ENCODE measurements around the gene GRK4. TPM values are rescaled to one million over a fixed set of nuclear protein-coding genes. Genes with fewer than 3 reads are reported as not detected.

GRK4 gene
- total and polyA plus RNA-seq, 11 donors = 4.9 to 12.0 (median 9.3) TPM

GRCh38 chr4:3039706-3040366 is 76.5 kb downstream of the GRK4 start:
- Histone ChIP-seq H3K27ac (no peak overlapping the region), H3K27me3 (no peaks in the 10 kb centered on the region), H3K4me1 (peaks cover 0 to 46% (median 25%) of the 10 kb centered on the region in 12 donors), H3K36me3 (no peaks in the 10 kb centered on the region), H3K4me3 (no peak overlapping the region), H3K9me3 (no peaks in the 10 kb centered on the region)
- intact Hi-C loops (cut with DNase I) = loop anchor here in 7 of 10 donors (5.0 to 10.0 kb wide), 5 partner anchors 63 to 278 kb away; partner anchors contain the start of genes GRK4 (in 2 of the 7) and NOP14 (in 2 of the 7)
- WGBS, 4 donors = 87 to 91% (median 89%) methylated on average over 8 of the region's 8 CpGs
- TF ChIP-seq CTCF (IDR thresholded peaks at IDR 0.05) (no peak), POLR2A (IDR thresholded peaks at IDR 0.05) (no peak)
- ATAC-seq (no peak), DNase-seq (no peak)

GRCh38 chr4:3040452-3041191 is 77.3 kb downstream of the GRK4 start:
- Histone ChIP-seq H3K4me3 (peak overlapping the region; percentile 19 to 63 (median 56)), H3K27me3 (no peaks in the 10 kb centered on the region), H3K4me1 (peaks cover 0 to 54% (median 25%) of the 10 kb centered on the region in 12 donors), H3K9me3 (no peaks in the 10 kb centered on the region), H3K36me3 (no peaks in the 10 kb centered on the region), H3K27ac (peak overlapping the region in 9 of 12 donors; percentile 54 to 88 (median 75))
- TF ChIP-seq POLR2A (IDR thresholded peaks at IDR 0.05) = no peak
- no peak for TF ChIP-seq CTCF (IDR thresholded peaks at IDR 0.05)
- WGBS, 4 donors = 87 to 89% (median 88%) methylated on average over 22 to 28 of the region's 28 CpGs
- ATAC-seq (no peak), DNase-seq (no peak)
- intact Hi-C loops (cut with DNase I) = loop anchor here in 1 of 10 donors (5.0 kb wide), 1 partner anchor 278 kb away; no protein-coding TSS in a partner anchor

- intact Hi-C loops (cut with DNase I) = loop anchor here in 1 of 10 donors (5.0 kb wide), 1 partner anchor 279 kb away; no protein-coding TSS in a partner anchor
- peak overlapping the region; percentile 36 to 88 (median 70) for H3K27ac ChIP-seq
These were observed 78.1 kb downstream of the GRK4 start for GRCh38 chr4:3041192-3042142.

More at GRCh38 chr4:3041192-3042142, 78.1 kb downstream of the GRK4 start:
- 37 to 52% (median 41%) methylated on average over 25 to 57 of the region's 57 CpGs for WGBS, 4 donors
- peaks cover 0 to 62% (median 25%) of the 10 kb centered on the region in 12 donors for H3K4me1 ChIP-seq
- no peaks in the 10 kb centered on the region for H3K9me3 ChIP-seq
- ATAC-seq = peak; percentile 23 to 79 (median 58)
- H3K36me3 ChIP-seq = no peaks in the 10 kb centered on the region
- TF ChIP-seq POLR2A (IDR thresholded peaks at IDR 0.05) = no peak
- no peak for TF ChIP-seq CTCF (IDR thresholded peaks at IDR 0.05)
- peak overlapping the region; percentile 19 to 63 (median 56) for H3K4me3 ChIP-seq
- DNase-seq = peak; percentile 48 to 81 (median 67)
- no peaks in the 10 kb centered on the region for H3K27me3 ChIP-seq

Data from heart left ventricle (tissue), 16 donors.